Inflammatory macrophage treated with lipopolysaccharide for 4 hours (primary cell): ENCODE results near the gene SMG6.

Experiments
- DNase-seq: peaks from one replicate; pipeline ENCODE4 v3.0.0-alpha.2; 2020

Gene SMG6

DNA sequence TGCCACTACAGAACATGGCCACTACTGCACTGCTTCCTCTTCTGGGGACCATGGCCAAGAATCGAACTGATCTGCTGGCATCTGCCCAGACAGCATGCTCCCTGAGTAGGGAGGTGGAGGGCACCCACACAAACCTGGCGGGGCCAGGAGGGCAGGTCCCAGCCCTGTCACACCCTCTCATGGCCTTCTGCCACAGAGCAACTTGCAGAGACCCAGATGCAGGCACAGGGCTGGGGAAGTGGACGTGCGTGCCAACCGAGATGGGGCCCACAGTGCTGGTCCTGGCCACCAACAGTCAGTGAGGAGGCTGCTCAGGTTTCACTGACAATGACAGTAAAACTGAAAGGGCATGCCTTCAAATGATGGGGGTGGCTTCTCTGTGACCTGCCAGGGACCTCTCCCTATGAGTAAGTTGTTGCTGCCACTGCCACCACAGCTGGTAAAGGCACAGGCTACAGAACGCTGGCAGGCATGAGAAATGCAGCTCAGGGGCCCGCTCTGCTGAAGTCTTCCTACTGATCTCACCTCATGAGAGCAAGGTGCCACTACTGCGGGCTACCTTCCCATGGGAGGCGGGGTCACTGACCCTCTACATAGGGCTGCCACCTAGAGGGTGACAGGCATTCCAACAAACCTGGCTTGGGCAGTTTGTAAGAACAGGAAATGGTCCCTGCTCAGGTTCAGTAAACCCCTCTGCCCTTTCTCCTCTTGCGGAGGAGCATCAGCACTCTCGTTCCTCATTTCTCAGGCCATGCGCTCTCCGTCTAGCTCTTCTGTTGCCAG is 233.2 kb downstream of the SMG6 start:
- no peak for DNase-seq

DNA sequence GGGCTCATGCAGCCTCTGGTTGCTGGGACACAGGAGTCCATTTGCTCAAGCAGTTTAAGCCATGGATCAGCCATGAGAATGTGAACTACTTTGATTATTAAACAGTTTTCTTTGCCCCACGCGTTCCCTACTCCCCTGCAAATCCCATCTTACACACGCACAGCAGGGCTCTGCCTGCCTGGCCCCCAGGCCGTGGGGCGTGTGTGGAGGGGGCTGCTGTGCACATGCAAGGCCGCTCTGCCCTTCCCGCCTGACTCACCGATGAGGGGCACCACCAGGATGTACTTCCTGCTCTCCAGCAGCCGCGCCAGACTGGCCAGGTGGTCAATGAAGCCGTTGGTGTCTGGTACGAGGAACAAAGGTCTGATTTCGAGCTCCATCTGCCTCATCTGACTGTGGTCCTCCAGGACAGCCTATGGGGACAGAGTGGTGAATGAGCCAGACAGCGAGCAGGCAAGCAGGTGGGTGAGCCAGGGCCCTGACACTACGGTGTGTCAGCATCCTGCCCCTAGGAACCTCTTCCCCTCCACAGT is 235.0 kb downstream of the SMG6 start:
- no peak for DNase-seq

DNA sequence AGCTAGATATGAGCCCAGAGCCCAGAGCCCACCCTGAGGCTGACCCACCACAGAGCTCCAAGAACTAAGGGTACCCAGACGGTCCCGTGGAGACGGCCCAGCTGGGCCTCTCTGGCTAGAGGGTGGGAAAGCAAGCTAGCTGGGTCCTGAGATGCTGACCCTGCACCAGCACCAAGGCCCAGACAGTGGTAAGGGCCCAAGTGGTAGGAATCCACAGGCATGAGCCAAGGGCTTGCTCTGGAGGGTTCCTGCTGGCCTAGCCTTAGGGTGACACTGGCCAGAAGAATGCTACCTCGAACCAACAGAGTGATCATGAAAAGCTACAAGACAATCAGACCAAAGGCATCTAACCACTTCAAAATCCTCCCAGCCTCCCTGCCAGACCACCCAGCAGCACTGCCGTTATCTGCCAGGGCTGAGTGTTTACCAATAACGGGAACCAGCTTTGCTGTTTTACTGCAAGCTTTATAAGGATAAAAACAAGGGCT is 235.5 kb downstream of the SMG6 start:
- no peak for DNase-seq

DNA sequence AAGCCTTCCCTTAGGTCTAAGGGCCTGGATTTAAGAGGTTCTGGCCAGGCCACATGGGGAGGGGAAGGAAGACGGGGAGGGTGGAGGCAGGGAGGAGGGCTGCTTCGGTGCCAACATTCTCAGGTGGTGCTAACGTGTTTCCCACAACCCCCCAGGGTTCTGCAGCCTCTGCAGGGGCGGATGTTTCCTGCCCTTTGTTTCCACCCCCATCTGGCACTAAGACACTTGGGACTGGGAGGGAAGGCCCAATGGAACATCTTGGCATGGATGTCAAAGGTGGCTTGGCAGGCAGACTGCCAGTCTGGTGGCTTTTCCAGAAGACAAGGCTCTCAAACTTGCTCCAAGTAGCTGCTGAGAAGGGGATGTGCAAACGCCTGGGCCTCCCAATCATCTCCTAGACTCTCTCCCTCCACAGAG is 236.0 kb downstream of the SMG6 start:
- no peak for DNase-seq

DNA sequence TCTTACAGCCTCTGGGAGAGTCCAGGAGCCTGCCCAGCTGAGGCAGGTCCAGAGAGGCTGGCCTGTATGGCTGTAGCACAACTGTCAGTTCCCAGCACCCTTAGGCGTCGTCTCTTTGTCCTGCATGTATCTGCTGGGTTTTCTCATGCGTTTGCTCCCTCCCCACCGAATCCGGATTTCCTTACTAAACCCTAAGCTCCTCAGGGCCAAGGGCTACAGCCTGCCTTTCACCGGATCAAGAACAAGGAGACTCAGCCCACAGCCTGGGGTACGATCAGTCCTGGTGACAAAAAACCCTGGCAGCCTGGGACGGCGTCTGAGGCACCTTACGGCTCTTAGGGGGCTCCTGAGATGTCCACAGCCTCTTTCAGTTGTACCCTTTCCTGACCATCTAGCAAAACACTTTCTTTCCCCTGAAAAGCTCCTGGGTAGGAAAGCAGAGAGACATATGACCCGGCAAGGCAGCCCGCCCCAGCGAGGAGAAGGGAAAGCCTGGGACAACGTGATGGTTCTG is 236.5 kb downstream of the SMG6 start:
- DNase-seq: no peak

DNA sequence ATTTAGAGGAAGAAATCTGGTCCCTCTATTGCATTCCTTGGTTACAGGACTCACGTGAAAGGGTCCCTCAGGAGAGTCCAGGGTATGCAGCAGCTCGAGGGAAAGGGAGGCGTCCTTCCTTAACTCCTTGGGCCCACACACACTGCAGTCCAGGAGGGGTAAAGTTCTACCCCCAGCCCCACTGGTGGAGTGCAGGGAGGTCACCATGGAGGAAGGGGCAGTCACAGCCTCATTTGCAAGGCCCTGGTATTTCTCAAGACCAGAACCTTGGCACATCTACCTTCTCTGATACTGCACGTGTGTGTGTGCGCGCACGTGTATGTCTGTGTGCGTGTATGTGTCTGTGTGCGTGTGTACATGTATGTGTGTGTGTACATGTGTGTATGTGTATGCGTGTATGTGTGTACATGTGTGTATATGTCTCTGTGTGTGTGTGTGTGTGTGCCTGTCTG is 237.6 kb downstream of the SMG6 start:
- DNase-seq: no peak

DNA sequence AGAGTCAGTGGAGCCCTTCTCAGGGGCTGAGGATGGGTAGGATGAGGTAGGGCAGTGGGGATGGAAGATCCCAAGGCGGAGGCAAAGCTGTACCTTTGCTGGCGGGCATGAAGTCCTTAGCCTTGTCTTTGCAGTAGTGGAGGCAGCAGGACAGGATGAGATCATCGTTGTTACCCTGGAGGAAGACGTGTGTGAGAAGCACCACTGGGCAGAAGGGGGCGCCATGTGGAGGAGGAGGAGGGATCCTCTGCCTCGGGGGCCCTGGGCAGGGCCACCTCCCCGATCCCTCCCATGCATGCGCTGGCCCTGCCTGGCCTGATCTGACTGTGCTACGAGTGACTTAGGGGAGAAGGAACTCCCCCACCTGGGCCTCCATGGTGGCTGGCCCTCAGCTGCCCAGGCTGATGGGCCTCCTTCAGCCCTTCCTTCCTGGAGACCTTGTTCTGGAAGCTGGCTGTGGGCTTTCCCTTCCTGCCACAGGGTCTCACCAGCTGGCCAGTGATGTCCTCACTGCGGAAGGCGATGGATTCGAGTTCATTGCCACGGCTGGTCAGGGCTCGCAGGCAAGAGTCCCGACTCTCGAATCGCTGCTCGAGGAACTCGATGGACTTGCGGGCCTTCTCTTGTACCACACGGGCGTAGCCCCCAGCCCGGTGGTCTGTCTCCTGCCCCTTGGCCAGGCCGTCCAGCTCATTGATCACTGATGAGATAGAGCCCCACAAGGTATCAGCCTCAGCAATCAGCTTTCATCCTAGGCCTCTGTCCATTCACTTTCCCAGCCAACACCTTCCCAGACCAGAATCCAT is 238.4 kb downstream of the SMG6 start:
- DNase-seq: peak; percentile 61

DNA sequence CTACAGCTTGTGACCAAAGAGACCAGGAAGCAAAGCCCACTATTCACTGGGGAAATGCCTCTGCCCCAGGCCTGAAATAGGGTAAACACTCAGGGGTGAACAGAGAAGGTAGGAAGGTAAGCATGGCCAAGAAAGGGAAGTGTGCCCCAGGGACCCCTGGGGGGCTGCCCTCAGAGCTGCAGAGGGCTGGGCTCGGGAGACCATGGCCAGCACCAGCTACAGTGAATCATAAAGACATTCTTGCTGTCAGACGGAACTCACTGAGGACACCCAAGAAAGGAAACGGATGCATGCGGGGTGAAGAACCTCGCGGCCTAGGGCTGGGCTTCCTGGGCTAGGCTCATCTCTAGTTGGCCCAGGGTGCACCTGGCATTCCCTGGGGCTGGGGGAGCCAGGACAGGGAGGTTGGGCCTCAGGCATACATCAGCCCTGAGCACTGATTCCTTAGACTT is 239.0 kb downstream of the SMG6 start:
- DNase-seq: no peak

DNA sequence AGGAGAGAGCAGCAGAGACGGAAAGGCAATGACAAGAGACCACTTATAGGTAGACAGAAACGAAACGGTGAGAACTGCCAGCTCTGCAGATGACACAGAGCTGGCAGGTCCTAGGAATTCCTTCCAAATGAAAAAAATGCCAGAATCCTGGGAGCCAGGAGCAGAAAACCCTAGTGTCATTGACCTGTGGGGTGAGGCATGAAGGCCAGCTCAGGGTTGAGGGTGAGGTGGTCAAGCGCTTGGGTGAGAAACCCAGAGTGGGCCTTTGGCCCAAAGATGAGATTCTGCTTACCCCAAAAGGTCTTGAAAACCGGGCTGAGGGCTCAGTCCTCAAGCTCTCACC is 239.5 kb downstream of the SMG6 start:
- DNase-seq: no peak

DNA sequence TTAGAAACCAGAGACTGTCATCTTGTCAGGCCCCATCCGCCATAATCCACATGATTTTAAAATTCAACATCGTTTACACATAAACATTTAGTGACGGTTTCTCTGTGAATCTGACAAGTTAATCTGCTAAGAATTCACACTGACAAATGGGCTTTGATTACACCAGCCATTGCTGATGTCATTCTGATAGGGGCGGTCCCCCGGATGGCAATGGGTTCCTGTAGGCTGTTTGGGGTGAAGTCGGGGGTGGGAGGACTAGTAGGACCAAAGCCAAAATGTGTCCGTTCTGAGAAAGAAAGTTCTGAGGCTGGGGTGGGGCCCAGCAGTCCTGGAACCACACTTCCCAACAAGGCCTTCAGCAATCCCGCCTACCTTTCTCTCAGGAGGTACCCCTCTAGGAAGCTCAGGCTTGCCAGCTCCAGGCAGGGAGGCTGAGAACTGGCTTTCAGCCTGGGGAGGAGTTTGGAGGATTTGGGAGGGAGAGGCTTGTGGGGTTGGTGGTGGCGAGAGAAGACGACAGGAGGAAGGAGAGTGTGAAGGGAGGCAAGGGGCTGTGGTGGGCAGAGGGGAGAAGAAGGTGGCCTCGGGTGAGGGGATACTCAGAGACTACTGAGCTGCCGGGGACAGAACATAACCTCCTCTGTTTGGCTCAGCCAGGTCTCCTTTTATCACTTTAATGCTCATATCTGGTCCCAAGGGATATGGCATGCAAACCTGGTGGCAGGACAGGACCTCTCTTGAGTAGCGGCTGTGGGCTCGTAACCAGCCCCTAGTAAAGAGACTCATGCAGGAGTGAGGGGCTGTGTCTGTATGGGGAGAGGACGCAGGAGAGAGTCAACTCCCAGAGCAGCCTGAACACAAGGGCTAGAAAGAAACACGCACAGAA is 240.1 kb downstream of the SMG6 start:
- DNase-seq: no peak

DNA sequence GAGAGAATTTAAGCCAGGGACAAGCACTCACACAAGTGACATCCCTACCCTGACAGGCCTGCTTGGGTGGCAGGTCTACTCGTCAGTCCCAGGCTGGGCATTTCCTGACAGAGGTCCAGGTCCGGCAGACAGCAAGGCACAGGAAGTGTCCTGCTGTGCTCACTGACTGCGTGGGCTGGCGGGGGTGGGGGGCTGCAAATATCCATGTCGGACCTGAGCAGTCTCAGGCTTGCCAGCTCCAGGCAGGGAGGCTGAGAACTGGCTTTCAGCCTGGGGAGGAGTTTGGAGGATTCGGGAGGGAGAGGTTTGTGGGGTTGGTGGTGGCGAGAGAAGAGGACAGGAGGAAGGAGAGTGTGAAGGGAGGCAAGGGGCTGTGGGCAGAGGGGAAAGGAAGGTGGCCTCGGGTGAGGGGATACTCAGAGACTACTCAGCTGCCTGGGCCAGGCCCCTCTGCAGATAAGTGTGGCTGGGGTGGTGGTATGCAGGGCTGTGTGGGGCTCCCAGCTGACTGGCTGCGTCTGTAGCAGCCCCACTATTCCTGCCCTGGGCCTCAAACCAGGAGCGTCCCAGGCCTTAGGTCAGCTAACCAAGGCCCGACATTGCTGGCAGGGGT is 240.9 kb downstream of the SMG6 start:
- DNase-seq: no peak

DNA sequence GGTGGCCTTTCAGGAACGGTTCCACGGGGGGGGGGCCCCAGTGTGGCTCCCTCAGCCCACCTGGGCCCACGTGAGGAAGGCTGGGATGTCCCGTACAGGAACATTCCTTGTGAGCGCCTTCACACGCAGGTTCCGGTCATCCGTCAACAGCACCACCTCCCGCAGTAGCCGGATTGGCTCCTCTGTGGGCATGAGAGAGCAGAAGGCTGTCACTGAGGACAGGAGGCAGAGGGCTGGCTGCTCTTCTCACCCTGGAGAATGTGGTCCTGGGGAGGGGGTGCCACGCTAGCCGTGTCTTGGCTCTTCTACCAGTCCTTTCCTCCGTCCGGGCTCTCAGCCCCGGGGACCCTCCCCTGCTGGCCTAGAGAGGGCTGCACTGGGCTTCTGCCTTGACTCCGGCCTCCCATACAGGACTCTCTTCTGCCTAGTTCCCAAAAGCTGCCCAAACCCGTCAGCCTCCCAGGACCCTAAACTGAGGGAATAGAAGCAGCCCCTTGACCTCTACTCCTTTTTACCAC is 242.1 kb downstream of the SMG6 start:
- no peak for DNase-seq

DNA sequence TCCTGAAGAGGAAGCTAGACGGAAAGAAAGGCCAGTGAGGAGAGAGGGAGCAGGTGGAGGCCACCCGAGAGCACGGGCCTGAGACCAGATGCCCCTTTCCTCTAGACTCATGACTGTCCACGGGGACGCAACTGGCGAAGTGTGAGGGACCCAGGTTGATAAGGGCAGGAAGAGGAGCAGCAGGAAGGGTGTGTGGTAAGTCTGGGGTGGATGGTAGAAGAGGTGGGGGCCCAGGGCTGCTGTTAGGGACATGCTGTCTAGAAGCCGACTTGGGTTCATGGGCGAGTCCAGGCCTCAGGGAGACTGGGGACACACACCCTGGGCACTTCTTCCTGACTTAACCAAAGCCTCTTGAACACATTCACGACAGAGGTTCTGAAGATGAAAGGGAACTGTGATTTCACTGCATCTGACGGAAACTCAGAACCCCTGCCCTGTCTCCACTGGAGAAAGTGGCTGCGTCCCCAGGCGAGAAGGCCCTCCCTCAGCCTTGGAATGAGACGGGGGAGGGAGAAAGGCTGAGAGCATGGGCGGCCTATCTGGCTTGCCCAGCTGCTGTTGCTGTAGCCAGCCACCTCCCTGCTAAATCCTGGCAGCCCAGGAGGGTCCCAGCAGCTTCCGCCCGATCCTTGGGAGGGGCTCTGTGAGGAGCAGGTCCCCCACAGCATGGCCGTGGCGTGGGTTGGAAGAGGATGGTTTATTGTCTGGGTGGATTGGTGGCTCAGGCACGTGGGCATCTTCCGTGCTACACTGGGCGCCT is 242.7 kb downstream of the SMG6 start:
- no peak for DNase-seq

DNA sequence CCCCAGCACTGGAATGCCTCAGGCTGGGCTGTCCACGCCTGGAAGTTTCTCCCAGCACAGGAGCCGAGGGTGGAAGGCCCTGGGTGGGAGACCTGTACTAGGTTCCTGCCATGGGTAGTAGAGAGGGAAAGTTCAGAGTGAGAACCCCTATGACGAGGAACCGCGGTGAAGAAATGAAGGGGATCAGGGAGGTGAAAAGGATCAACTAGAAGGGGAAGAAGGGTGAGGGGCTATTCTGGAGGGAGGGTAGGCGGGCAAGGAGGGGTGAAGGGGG is 243.3 kb downstream of the SMG6 start:
- DNase-seq: no peak

DNA sequence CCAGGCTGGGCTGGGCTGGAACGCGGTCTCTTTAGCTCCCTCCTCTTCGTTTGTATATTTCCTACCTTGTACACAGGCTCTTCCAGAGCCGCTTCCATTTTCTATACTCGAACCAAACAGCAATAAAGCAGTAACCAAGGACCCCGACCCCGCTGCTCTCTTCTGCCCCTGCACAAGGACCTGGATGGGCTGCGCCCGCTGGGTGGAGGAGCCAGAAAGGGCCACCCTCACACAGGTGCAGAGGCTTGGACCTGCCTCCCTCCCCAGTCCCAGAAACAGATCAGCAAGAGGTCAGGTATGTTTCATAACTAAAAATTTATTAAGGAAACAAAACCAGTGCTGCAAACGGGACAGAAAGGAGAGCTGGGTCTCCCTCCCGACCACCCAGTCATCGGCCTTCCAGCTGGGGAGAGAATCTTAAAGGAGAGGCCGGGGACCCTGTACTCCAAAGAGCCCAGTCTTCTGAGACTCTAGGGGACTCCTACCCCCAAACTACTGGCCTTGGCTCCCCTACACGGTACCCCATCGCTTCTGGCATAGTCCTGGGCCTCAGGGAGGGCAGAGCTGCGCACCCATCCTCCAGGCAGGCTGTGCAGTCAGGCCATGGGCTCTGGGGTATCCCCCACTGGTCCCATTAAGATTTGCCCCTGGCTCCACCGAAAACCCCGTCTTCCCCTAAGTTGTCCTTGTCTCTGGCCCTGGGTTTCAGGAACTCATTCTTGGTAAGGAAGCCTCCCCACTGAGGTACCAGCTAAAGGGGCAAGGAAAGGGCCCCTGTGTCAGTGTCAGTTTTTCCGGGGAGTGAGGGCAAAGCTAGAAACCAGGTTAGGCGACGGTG is 243.8 kb downstream of the SMG6 start:
- DNase-seq: no peak

DNA sequence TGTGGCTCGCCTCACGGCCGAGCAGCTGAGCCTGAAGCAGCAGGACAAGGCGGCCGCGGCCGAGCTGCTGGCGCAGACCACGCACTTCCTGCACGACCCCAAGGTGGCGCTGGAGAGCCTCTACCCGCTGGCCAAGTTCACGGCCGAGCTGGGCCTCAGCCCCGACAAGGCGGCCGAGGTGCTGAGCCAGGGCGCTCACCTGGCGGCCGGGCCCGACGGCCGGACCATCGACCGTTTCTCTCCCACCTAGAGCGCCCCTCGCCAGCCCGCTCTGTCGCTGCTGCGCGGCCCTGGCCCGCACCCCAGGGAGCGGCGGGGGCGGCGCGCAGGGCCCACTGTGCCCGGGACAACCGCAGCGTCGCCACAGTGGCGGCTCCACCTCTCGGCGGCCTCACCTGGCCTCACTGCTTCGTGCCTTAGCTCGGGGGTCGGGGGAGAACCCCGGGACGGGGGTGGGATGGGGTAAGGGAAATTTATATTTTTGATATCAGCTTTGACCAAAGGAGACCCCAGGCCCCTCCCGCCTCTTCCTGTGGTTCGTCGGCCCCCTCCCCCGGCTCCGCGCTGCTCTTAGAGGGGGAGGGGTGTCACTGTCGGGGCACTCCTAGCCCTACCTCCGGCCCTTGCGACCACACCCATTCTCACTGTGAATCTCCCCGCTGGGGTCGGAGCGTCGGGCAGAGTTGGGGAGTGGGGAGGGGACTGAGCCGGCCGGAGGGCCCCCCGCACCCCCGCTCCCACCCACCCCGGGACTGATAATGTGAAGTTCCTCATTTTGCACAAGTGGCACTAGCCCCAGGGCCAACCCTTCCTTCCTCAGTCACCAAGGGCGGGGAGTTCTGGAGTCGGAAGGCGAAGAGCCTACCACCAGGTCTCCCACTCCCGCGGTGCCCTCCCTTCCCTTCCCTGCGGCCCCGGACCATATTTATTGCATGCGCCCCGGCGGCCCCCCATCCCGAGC is 244.7 kb downstream of the SMG6 start:
- DNase-seq: peak; percentile 76

DNA sequence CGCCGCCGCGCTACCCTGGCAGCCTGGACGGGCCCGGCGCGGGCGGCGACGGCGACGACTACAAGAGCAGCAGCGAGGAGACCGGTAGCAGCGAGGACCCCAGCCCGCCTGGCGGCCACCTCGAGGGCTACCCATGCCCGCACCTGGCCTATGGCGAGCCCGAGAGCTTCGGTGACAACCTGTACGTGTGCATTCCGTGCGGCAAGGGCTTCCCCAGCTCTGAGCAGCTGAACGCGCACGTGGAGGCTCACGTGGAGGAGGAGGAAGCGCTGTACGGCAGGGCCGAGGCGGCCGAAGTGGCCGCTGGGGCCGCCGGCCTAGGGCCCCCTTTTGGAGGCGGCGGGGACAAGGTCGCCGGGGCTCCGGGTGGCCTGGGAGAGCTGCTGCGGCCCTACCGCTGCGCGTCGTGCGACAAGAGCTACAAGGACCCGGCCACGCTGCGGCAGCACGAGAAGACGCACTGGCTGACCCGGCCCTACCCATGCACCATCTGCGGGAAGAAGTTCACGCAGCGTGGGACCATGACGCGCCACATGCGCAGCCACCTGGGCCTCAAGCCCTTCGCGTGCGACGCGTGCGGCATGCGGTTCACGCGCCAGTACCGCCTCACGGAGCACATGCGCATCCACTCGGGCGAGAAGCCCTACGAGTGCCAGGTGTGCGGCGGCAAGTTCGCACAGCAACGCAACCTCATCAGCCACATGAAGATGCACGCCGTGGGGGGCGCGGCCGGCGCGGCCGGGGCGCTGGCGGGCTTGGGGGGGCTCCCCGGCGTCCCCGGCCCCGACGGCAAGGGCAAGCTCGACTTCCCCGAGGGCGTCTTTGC is 245.6 kb downstream of the SMG6 start:
- DNase-seq: no peak

DNA sequence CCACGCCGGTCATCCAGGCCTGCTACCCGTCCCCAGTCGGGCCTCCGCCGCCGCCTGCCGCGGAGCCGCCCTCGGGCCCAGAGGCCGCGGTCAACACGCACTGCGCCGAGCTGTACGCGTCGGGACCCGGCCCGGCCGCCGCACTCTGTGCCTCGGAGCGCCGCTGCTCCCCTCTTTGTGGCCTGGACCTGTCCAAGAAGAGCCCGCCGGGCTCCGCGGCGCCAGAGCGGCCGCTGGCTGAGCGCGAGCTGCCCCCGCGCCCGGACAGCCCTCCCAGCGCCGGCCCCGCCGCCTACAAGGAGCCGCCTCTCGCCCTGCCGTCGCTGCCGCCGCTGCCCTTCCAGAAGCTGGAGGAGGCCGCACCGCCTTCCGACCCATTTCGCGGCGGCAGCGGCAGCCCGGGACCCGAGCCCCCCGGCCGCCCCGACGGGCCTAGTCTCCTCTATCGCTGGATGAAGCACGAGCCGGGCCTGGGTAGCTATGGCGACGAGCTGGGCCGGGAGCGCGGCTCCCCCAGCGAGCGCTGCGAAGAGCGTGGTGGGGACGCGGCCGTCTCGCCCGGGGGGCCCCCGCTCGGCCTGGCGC is 246.3 kb downstream of the SMG6 start:
- no peak for DNase-seq
